ENCODE data around the gene ACTR1B.
"Not testable (repeated sequence)": the region's sequence is repeated elsewhere in the genome, so short reads cannot be mapped to it uniquely, and the experiment has no call there.

Gene ACTR1B

DNA sequence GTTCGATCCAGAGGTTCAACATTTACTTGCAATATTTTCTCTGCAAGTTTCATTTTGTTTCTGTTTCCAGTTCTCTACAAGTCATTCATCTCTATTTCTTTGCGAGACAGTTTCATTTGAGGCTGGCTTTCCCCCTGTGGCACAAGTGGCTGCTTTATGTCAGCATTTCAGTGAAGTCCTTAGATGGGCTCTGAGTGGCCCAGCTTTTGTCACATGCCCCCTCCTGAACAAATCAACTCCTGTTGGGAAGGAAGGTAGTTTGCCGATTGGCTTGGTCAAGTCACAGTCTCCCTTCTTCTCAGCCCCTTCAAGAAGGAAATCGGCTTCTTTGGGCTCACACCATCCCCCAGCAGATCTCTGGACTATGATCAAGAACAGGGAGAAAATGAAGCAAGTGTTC, 55.1 kb downstream of the ACTR1B start:
- not testable (repeated sequence) for DNase-seq
